ENCODE results near the gene E4F1.

- TF ChIP-seq CTCF (conservative IDR thresholded peaks at IDR 0.05; ENCODE audit: low read depth, low read length), result no peak
- TF ChIP-seq EZH2 (IDR thresholded peaks at IDR 0.05; ENCODE audit: borderline replicate concordance, low read depth, low read length, poor library complexity, severe bottlenecking), result no peak
These were observed 48.8 kb upstream of the E4F1 start for GRCh38 chr16:2174396-2175131.
